PC-3 (cell line): ENCODE data around the gene FLYWCH1. TPM values are rescaled to one million over a fixed set of nuclear protein-coding genes. Genes with fewer than 3 reads are reported as not detected.
A peak's percentile ranks its signal among the peaks of the same experiment; 100 is the strongest.

ENCODE experiments used
- ATAC-seq: fragments of 200-7000 bp; cut with Tn5 transposase; 2 replicates; pipeline ENCODE4 v1.9.1; 2020; ENCODE audit warnings: mild to moderate bottlenecking, moderate library complexity
- BruUV-seq: library from RNA; stranded (reverse); fragments of 400-500 nt; replicated peaks from 2 replicates; lab custom pipeline; 2021; lab: Mats Ljungman, UMichigan
- CTCF ChIA-PET: fragments of 300-600 bp; sonication (Branson Sonifier 250); formaldehyde crosslinking; loops from one replicate; lab custom pipeline; 2022; ENCODE audit warnings: antibody characterized with exemption; lab: Charles Lee
- POLR2A ChIA-PET: fragments of 300-600 bp; sonication (Branson Sonifier 250); formaldehyde crosslinking; loops from one replicate; lab custom pipeline; 2022; ENCODE audit warnings: antibody characterized with exemption; ENCODE audit not compliant: unreplicated experiment; lab: Charles Lee
- DNase-seq: peaks from one replicate; pipeline ENCODE4 v3.0.0-alpha.2; 2015
- H2AFZ ChIP-seq: fragments of 300-600 bp; sonication (generic); 2 replicates; pipeline ENCODE4 v1.6.0; 2016; ENCODE audit warnings: antibody characterized with exemption, low read length
- H3F3A ChIP-seq: fragments of 300-600 bp; sonication (generic); one replicate; pipeline ENCODE4 v1.6.0; 2017; ENCODE audit warnings: antibody characterized with exemption, low read length, control low read depth, mild to moderate bottlenecking; ENCODE audit not compliant: unreplicated experiment
- H3K27ac ChIP-seq: fragments of 300-600 bp; sonication (generic); 2 replicates; pipeline ENCODE4 v1.5.1; 2016; ENCODE audit warnings: mild to moderate bottlenecking, low read length
- H3K27me3 ChIP-seq: fragments of 300-600 bp; sonication (generic); 2 replicates; pipeline ENCODE4 v1.6.1; 2016; ENCODE audit warnings: low read length, mixed read lengths
- H3K36me3 ChIP-seq: fragments of 300-600 bp; sonication (generic); 2 replicates; pipeline ENCODE4 v1.6.1; 2016; ENCODE audit warnings: low read depth, mixed run types, low read length, mixed read lengths
- H3K4me1 ChIP-seq: fragments of 300-600 bp; sonication (generic); 2 replicates; pipeline ENCODE4 v1.5.1; 2016; ENCODE audit warnings: low read length; ENCODE audit not compliant: insufficient read depth
- H3K4me2 ChIP-seq: fragments of 300-600 bp; sonication (generic); 2 replicates; pipeline ENCODE4 v1.6.0; 2016; ENCODE audit warnings: low read length
- H3K4me3 ChIP-seq: fragments of 300-600 bp; sonication (generic); 2 replicates; pipeline ENCODE4 v1.5.1; 2016; ENCODE audit warnings: mild to moderate bottlenecking, low read length, mixed read lengths
- H3K79me2 ChIP-seq: fragments of 300-600 bp; sonication (generic); 2 replicates; pipeline ENCODE4 v1.6.1; 2017; ENCODE audit warnings: low read length, mixed read lengths
- H3K9ac ChIP-seq: fragments of 300-600 bp; sonication (generic); 2 replicates; pipeline ENCODE4 v1.6.0; 2016; ENCODE audit warnings: mild to moderate bottlenecking, low read length
- H3K9me2 ChIP-seq: fragments of 300-600 bp; sonication (generic); replicated peaks from 2 replicates; pipeline ENCODE4 v1.6.1; 2016; ENCODE audit warnings: mixed run types, low read length, mixed read lengths
- H3K9me3 ChIP-seq: fragments of 300-600 bp; sonication (generic); 2 replicates; pipeline ENCODE4 v1.6.1; 2016; ENCODE audit warnings: low read length, mixed read lengths
- H4K20me1 ChIP-seq: fragments of 300-600 bp; sonication (generic); 2 replicates; pipeline ENCODE4 v1.6.1; 2016; ENCODE audit warnings: low read length, mixed read lengths
- EZH2 ChIP-seq: fragments of 300-600 bp; sonication (generic); IDR thresholded peaks from one replicate; pipeline ENCODE4 v1.6.1; 2017; ENCODE audit warnings: antibody characterized with exemption, mild to moderate bottlenecking, low read length; ENCODE audit not compliant: unreplicated experiment
- EZH2phosphoT487 ChIP-seq: fragments of 300-600 bp; sonication (generic); IDR thresholded peaks from 2 replicates; pipeline ENCODE4 v1.6.1; 2018; ENCODE audit warnings: mild to moderate bottlenecking, antibody characterized with exemption, low read length, borderline replicate concordance
- intact Hi-C: fragments of 100-400 bp; cut with micrococcal nuclease; formaldehyde crosslinking; loops from 2 replicates; pipeline ENCODE4 v1.9.0; 2023
- total RNA-seq: library from RNA; depleted of rRNA; stranded (reverse); fragments of >200 nt; gene quantifications from 2 replicates; pipeline ENCODE4 v1.2.3, GENCODE V29; 2014
- TF ChIP-seq, protein P1 (sequence below): fragments of 300-600 bp; sonication (generic); conservative IDR thresholded peaks from 2 replicates; pipeline ENCODE4 v1.5.1; 2017; ENCODE audit warnings: antibody characterized with exemption, low read depth, mild to moderate bottlenecking, low read length

FLYWCH1 gene
- total RNA-seq, 1 experiment from 2014 or later = 41.4 TPM

DNA sequence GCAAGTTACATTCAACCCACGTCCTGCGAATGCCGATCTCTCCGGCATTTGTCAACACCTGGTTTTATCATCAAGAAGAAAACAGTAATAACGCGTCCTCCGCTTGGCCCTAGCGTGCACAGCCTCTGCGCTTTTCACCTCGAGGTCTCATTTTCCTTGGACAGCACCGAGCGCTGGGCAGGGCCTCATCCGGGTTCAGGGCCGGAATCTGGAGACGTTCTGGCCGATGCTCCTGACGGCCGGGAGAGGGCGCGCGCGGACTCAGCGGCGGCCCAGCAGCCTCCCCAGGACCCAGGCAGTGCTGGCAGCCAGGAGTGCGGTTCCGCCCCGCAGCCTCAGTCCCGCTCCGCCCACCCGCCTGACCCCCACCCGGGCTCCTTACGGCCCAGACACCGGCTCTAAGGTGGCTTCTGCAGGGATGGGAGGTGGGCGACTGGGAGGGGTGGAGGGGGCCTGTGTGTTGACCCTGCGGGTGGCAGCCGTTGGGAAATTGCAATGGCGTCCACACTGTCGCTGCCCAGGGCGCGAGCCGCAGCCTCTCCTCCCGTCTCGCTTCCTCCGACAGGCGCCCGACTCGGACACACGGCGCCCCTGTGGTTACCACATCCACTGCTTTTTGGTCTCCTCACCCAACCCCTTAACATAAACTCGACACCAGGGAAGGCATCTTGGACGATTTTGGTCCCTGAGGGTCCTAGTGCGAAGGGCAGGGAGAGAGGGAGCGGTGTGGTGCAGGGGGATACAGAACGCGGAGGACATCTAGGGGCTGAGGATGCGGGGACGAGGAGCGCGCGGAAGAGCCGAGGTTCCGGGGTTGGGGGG, 7.4 kb upstream of the FLYWCH1 start:
- H3K9ac ChIP-seq = peak overlapping the region; percentile 88
- H3K79me2 ChIP-seq = no peaks in the 10 kb centered on the region
- H3K27me3 ChIP-seq = no peaks in the 10 kb centered on the region
- DNase-seq = peak; percentile 80
- H3K9me3 ChIP-seq = no peaks in the 10 kb centered on the region
- intact Hi-C loops = loop anchor here (2.0 to 10.0 kb wide), 2 partner anchors 22 to 60 kb away; partner anchors contain the start of genes FLYWCH2, KREMEN2 and PAQR4
- TF ChIP-seq EZH2 (no peak), EZH2phosphoT487 (no peak)
- TF ChIP-seq, protein P1, sequence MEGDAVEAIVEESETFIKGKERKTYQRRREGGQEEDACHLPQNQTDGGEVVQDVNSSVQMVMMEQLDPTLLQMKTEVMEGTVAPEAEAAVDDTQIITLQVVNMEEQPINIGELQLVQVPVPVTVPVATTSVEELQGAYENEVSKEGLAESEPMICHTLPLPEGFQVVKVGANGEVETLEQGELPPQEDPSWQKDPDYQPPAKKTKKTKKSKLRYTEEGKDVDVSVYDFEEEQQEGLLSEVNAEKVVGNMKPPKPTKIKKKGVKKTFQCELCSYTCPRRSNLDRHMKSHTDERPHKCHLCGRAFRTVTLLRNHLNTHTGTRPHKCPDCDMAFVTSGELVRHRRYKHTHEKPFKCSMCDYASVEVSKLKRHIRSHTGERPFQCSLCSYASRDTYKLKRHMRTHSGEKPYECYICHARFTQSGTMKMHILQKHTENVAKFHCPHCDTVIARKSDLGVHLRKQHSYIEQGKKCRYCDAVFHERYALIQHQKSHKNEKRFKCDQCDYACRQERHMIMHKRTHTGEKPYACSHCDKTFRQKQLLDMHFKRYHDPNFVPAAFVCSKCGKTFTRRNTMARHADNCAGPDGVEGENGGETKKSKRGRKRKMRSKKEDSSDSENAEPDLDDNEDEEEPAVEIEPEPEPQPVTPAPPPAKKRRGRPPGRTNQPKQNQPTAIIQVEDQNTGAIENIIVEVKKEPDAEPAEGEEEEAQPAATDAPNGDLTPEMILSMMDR = peak; percentile 69
- BruUV-seq = TSS peak; percentile 59
- CTCF ChIA-PET = no interaction called here
- peak overlapping the region; percentile 43 for H3K27ac ChIP-seq
- H3K4me1 ChIP-seq = peaks cover 10% of the 10 kb centered on the region
- H2AFZ ChIP-seq = peak overlapping the region; percentile 85
- no peaks in the 10 kb centered on the region for H4K20me1 ChIP-seq
- no peaks in the 10 kb centered on the region for H3K36me3 ChIP-seq
- H3K9me2 ChIP-seq = no peaks in the 10 kb centered on the region
- peak; percentile 48 for ATAC-seq
- POLR2A ChIA-PET = no interaction called here
- H3K4me3 ChIP-seq = peak overlapping the region; percentile 87
- H3K4me2 ChIP-seq = peak overlapping the region; percentile 100
- no peaks in the 10 kb centered on the region for H3F3A ChIP-seq

DNA sequence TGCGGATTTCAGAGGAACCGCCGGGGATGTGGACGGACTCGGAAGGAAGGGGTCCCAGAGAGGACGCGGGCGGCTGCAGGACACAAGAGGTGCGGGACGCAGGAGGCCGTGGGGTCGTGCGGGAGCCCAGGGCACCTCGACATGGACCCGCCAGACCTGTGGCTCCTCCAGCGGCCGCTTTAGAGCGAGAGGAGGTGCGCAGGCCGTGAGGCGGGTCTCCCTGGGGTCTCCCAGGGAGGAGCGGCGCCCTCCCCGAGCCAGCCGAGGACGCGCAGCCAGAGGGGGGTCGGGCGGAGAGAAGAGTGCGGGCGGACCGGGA, 6.8 kb upstream of the FLYWCH1 start:
- CTCF ChIA-PET = interaction anchor here (0.6 kb wide), 1 partner anchor 66 kb away, joined by 4 read pairs; no protein-coding TSS in a partner anchor
- Histone ChIP-seq H3K36me3 (no peaks in the 10 kb centered on the region), H3K9ac (peak overlapping the region; percentile 88), H3K79me2 (no peaks in the 10 kb centered on the region), H3K4me2 (peak overlapping the region; percentile 100), H3F3A (no peaks in the 10 kb centered on the region), H3K4me1 (peaks cover 10% of the 10 kb centered on the region), H4K20me1 (no peaks in the 10 kb centered on the region), H3K9me2 (no peaks in the 10 kb centered on the region), H3K27ac (peak overlapping the region; percentile 43), H2AFZ (no peak overlapping the region), H3K27me3 (no peaks in the 10 kb centered on the region), H3K4me3 (peak overlapping the region; percentile 87), H3K9me3 (no peaks in the 10 kb centered on the region)
- ATAC-seq (peak; percentile 1; the same call in 1 of the 2 replicates), DNase-seq (no peak)
- TF ChIP-seq EZH2phosphoT487 = no peak
- TF ChIP-seq, protein P1 = no peak
- TF ChIP-seq EZH2 = no peak
- BruUV-seq = TSS peak; percentile 91
- POLR2A ChIA-PET = no interaction called here
- intact Hi-C loops = loop anchor here (1.0 to 10.0 kb wide), 3 partner anchors 14 to 60 kb away; partner anchors contain the start of genes FLYWCH2, KREMEN2 and PAQR4
